Prostate gland (tissue), 2 donors: Measurements from ENCODE around the gene FAM83G. TPM values are rescaled to one million over a fixed set of nuclear protein-coding genes. Genes with fewer than 3 reads are reported as not detected.

Source experiments
- DNase-seq: peaks from one replicate; pipeline ENCODE4 v3.0.0-alpha.2; 2019; ENCODE audit warnings: low spot score
- H3K27ac ChIP-seq, 2 donors: fragments of 200-600 bp; sonication (generic); 2 replicates each; pipeline ENCODE4 v1.5.1; 2017 to 2019
- H3K27me3 ChIP-seq: fragments of 200-600 bp; sonication (generic); replicated peaks from 2 replicates; pipeline ENCODE4 v1.5.1; 2019; ENCODE audit not compliant: insufficient read depth
- H3K36me3 ChIP-seq, 2 donors: fragments of 200-600 bp; sonication (generic); 1 replicate in 1 of 2; 2 replicates in 1 of 2; pipeline versions ENCODE4 v1.5.1 to v1.8.1; 2017 to 2019
- H3K4me1 ChIP-seq: fragments of 200-600 bp; sonication (generic); replicated peaks from 2 replicates; pipeline ENCODE4 v1.5.1; 2019
- H3K4me3 ChIP-seq, 2 donors: fragments of 200-600 bp; sonication (generic); 2 replicates each; pipeline ENCODE4 v1.5.1; 2017 to 2019
- H3K9me3 ChIP-seq: fragments of 200-600 bp; sonication (generic); 2 replicates; pipeline ENCODE4 v1.5.1; 2017
- POLR2A ChIP-seq: fragments of 450-650 bp; IDR thresholded peaks from one replicate; pipeline ENCODE4 v1.6.1; 2016; ENCODE audit warnings: antibody characterized with exemption, mild to moderate bottlenecking
- POLR2AphosphoS5 ChIP-seq: sonication (generic); formaldehyde crosslinking; IDR thresholded peaks from one replicate; pipeline ENCODE4 v1.6.1; 2017; ENCODE audit warnings: antibody characterized with exemption
- whole genome bisulfite sequencing: methylation state at CpG from one replicate; pipeline ENCODE4 v1.1.5; 2018; 5-methylcytosine and 5-hydroxymethylcytosine counted together
- intact Hi-C: fragments of 100-400 bp; cut with DNase I; formaldehyde crosslinking; loops from one replicate; pipeline ENCODE4 v1.14.2; 2022
- total RNA-seq, 2 donors: library from RNA; depleted of rRNA; stranded (reverse); fragments of >200 nt; gene quantifications; one replicate each; pipeline ENCODE4 v1.1.0, GENCODE V29; 2016
- TF ChIP-seq, protein P1 (sequence below), 4 experiments: fragments of 200-600 bp in 2 of 4; fragments of 450-650 bp in 2 of 4; sonication (generic) in 2 of 4; IDR thresholded peaks; 1 replicate in 3 of 4; 2 replicates in 1 of 4; pipeline ENCODE4 v1.5.1; 2016 to 2019; ENCODE audit warnings: antibody characterized with exemption in 4 of 4, mild to moderate bottlenecking in 2 of 4, moderate library complexity in 2 of 4

The FAM83G gene
- total RNA-seq, 2 donors from 2014 or later: 7.3 to 9.5 TPM

DNA sequence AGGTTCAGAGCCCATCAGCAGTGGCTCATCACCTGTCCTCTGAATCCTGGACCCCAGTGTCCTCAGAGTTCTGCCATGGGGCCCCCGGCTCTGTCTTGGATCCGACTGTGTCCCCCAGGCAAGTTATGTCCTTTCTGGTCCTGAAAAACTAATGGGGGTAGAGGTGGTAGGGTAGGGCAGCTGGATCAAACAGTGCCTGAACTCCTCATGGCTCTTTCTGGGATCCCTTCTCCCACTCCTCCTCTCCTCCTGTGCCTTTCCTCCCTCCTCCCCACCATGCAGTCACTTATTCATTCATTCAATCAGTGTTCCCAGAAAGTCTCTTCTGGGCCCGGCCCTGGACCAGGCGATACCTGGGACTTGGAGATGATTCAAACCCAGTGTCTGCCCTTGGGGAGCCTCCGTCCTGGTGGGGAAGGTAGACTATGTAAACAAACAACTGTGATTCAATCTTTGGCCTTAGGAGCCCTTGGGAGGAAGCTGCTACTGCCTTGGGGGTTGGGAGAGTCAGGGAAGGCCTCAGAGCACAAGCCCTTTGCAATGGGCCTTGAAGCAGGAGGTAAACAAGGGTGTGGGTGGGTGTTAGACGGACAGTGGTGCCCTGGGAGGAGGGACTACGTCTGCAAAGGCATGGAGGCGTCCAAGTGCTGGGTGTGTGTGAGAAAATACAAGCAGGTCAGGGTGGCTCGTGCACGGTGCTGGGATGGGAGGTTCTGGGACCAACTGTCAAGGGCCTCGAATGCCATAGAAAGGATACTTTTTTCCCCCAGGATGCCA is 6.4 kb upstream of the FAM83G start:
- Histone ChIP-seq H3K9me3 (no peaks in the 10 kb centered on the region), H3K27me3 (no peaks in the 10 kb centered on the region), H3K4me1 (no peaks in the 10 kb centered on the region), H3K4me3 (no peak overlapping the region), H3K27ac (no peak overlapping the region), H3K36me3 (no peaks in the 10 kb centered on the region)
- intact Hi-C loops: no loop called here
- TF ChIP-seq POLR2AphosphoS5: no peak
- TF ChIP-seq, protein P1, sequence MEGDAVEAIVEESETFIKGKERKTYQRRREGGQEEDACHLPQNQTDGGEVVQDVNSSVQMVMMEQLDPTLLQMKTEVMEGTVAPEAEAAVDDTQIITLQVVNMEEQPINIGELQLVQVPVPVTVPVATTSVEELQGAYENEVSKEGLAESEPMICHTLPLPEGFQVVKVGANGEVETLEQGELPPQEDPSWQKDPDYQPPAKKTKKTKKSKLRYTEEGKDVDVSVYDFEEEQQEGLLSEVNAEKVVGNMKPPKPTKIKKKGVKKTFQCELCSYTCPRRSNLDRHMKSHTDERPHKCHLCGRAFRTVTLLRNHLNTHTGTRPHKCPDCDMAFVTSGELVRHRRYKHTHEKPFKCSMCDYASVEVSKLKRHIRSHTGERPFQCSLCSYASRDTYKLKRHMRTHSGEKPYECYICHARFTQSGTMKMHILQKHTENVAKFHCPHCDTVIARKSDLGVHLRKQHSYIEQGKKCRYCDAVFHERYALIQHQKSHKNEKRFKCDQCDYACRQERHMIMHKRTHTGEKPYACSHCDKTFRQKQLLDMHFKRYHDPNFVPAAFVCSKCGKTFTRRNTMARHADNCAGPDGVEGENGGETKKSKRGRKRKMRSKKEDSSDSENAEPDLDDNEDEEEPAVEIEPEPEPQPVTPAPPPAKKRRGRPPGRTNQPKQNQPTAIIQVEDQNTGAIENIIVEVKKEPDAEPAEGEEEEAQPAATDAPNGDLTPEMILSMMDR (IDR thresholded peaks at IDR 0.05): no peak
- no peak for TF ChIP-seq POLR2A
- WGBS: 67% methylated on average over 11 of the region's 11 CpGs
- no peak for DNase-seq

DNA sequence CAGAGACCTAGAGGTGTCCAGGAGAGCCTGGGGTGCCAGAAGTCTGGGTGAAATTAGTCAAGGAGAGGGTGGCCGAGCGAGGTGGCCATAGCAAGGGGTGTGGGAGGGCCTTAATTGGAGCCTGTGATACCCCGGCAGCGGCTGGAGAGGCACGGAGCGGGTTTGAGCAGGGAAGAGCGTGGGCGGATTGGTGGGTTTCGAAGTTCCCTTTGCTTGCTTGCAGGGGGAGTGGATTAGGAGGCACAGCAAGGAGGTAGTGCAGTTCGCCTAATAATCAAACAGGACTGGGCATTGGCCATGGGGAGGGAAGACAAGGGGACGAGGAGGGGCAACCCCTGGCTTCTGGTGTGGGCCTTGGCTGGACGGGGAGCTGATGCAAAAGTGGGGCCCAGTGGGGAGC is 5.4 kb upstream of the FAM83G start:
- Histone ChIP-seq H3K9me3 (no peaks in the 10 kb centered on the region), H3K27me3 (no peaks in the 10 kb centered on the region), H3K4me1 (no peaks in the 10 kb centered on the region), H3K4me3 (no peak overlapping the region), H3K27ac (no peak overlapping the region), H3K36me3 (no peaks in the 10 kb centered on the region)
- TF ChIP-seq POLR2A (no peak), POLR2AphosphoS5 (no peak)
- TF ChIP-seq, protein P1 (IDR thresholded peaks at IDR 0.05): no peak
- WGBS: 95% methylated on average over 12 of the region's 12 CpGs
- intact Hi-C loops: no loop called here
- DNase-seq: no peak

DNA sequence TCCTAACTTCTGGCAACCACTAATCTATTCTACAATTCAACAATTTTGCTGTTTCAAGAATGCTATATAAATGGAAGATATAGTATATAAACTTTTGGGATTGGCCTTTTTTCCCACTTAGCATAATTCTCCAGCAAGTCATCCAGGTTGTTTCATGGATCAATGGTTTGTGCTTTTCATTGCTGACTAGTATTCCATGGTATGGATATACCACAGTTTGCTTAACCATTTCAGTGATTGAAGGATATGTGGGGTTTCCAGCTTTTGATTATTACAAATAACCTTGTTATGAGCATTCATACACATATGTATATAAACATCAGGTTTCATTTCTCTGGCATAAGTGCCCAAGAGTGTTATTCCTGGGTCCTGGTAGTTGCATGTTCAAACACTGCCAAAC is 2.1 kb upstream of the FAM83G start:
- intact Hi-C loops: no loop called here
- no peaks in the 10 kb centered on the region for H3K27me3 ChIP-seq
- no peak for DNase-seq
- H3K9me3 ChIP-seq: no peaks in the 10 kb centered on the region
- no peak overlapping the region for H3K27ac ChIP-seq
- TF ChIP-seq POLR2A (no peak), POLR2AphosphoS5 (no peak)
- TF ChIP-seq, protein P1 (IDR thresholded peaks at IDR 0.05): no peak
- no peak overlapping the region for H3K4me3 ChIP-seq
- H3K4me1 ChIP-seq: no peaks in the 10 kb centered on the region
- H3K36me3 ChIP-seq: no peaks in the 10 kb centered on the region

DNA sequence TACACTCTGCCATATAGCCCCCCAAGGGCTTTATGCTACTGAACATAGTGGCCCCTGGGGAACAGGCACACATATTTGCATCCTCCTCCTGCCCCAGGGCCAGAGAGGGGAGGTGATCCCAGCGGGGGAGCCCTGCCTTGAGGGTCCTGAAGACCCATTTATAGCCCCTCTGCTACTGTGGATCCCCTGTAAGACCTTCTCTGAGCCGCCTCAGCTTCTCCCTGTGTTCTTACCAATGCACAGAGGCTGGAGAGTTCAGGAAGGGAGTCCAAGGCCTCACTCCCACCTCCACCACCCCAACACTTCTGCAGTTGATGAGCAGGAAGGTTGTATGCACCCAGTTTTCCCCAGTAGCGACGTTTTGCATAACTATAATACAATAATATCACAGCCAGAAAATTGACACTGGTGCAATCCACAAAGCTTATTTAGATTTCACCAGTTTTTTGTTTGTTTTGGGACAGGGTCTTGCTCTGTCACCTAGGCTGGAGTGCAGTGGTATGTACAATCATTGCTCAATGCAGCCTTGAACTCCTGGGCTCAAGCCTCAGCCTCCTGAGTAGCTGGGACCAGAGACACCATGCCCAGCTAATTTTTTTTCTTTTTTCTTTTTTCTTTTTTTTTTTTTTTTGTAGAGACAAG is 1.3 kb upstream of the FAM83G start:
- no peaks in the 10 kb centered on the region for H3K27me3 ChIP-seq
- TF ChIP-seq POLR2AphosphoS5 (no peak), POLR2A (no peak)
- TF ChIP-seq, protein P1 (IDR thresholded peaks at IDR 0.05): no peak
- H3K4me3 ChIP-seq: no peak overlapping the region
- H3K9me3 ChIP-seq: no peaks in the 10 kb centered on the region
- WGBS: 95% methylated on average over 4 of the region's 4 CpGs
- intact Hi-C loops: no loop called here
- DNase-seq: no peak
- H3K36me3 ChIP-seq: no peaks in the 10 kb centered on the region
- no peak overlapping the region for H3K27ac ChIP-seq
- no peaks in the 10 kb centered on the region for H3K4me1 ChIP-seq
